BLaER1 treated with 17β-estradiol and CSF1 and Interleukin-3, amounts not matched to agents 10 nM and 100 nM (cell line): Measurements from ENCODE around the gene ATAD3A.

Experiments used
- H3K27ac ChIP-seq, 11 experiments: shearing (Covaris generic); formaldehyde crosslinking; 2 replicates each; pipeline ENCODE4 v1.8.1; 2022
- H3K27me3 ChIP-seq, 11 experiments: shearing (Covaris generic); formaldehyde crosslinking; 2 replicates each; pipeline ENCODE4 v1.8.1; 2022
- H3K36me3 ChIP-seq, 11 experiments: shearing (Covaris generic); formaldehyde crosslinking; 2 replicates each; pipeline ENCODE4 v1.8.1; 2022
- H3K4me1 ChIP-seq, 10 experiments: shearing (Covaris generic); formaldehyde crosslinking; 2 replicates each; pipeline ENCODE4 v1.8.1; 2022
- H3K4me2 ChIP-seq, 11 experiments: shearing (Covaris generic); formaldehyde crosslinking; 2 replicates each; pipeline ENCODE4 v1.8.1; 2022
- H3K4me3 ChIP-seq, 10 experiments: shearing (Covaris generic); formaldehyde crosslinking; 2 replicates each; pipeline ENCODE4 v1.8.1; 2022
- H3K9ac ChIP-seq, 11 experiments: shearing (Covaris generic); formaldehyde crosslinking; 2 replicates each; pipeline ENCODE4 v1.8.1; 2022
- H3K9me3 ChIP-seq, 11 experiments: shearing (Covaris generic); formaldehyde crosslinking; replicated peaks in 1 of 11; 2 replicates each; pipeline ENCODE4 v1.8.1; 2022
- H4K20me1 ChIP-seq, 11 experiments: shearing (Covaris generic); formaldehyde crosslinking; 2 replicates each; pipeline ENCODE4 v1.8.1; 2022
- Cebpa-rat ChIP-seq, 11 experiments: shearing (Covaris generic); IDR thresholded peaks; 2 replicates each; pipeline ENCODE4 v1.8.1; 2022

The ATAD3A gene

DNA sequence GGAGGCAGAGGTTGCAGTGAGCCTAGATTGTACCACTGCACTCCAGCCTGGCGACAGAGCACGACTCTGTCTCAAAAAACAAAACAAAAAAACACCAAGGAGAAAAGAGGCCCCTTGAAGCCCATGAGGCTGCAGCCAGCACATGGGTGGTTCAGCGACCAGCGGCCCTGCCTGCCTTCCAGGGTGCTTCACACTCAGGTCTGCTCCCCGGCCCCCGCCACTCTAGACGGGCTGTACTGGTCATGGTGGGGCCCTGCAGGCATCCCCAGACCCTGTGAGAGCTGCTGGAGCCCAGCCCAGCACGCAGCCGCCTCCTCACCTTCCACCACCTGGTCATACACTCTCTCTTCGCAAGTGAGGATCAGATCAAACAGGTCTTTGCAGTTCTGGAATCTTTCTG is 32.6 kb downstream of the ATAD3A start:
- no peak for TF ChIP-seq Cebpa-rat (IDR thresholded peaks at IDR 0.05)
- peaks cover 0 to 9% (median 6%) of the 10 kb centered on the region in 10 experiments; a peak in 10 of 20 replicates for H3K4me1 ChIP-seq

DNA sequence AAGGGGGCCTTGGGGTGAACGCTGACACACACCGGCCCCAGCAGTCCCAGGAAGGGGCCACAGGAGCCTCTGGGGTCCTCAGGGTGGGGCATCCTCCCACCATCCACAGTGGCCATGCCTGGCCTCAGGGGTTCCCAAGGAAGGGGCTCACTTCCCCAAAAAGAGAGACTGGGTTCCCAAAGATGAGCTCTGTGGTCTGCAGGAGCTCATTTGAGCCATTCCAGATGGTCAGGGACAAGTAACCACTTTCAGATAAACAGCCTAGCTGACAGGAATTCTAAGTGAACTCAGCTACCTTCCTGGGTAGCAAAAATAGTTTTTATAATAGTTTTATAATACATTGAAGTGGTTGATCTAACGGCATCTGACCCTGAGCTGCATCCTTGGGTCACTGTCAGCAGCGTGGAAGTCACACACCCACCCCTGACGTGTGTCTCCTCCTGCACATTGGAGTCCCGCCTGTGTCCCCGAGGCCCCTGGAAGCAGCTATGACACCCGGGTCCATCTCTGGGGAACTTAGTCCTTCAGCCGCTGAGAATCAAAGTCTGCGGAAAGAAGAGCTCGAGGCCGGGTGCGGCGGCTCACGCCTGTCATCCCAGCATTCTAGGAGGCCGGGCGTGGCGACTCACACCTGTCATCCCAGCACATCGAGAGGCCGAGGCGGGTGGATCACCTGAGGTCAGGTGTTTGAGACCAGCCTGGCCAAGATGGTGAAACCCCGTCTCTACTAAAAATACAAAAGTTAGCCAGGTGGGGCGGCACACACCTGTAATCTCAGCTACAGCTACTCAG is 34.2 kb downstream of the ATAD3A start:
- no peak overlapping the region; a peak in 1 of 22 replicates for H3K9ac ChIP-seq
- peaks cover 3 to 10% (median 4%) of the 10 kb centered on the region in 11 experiments; a peak in 19 of 22 replicates for H3K27me3 ChIP-seq
- H3K4me1 ChIP-seq, result peaks cover 0 to 12% (median 10%) of the 10 kb centered on the region in 10 experiments; a peak in 16 of 20 replicates
- H3K4me3 ChIP-seq, result no peak overlapping the region
- no peak for TF ChIP-seq Cebpa-rat (IDR thresholded peaks at IDR 0.05)
- no peak overlapping the region for H3K27ac ChIP-seq
- peaks cover 26 to 76% (median 56%) of the 10 kb centered on the region in 11 experiments for H3K36me3 ChIP-seq
- H3K9me3 ChIP-seq, result no peaks in the 10 kb centered on the region
- H3K4me2 ChIP-seq, result no peak overlapping the region
- peaks cover 53 to 100% (median 92%) of the 10 kb centered on the region in 11 experiments; a peak in 21 of 22 replicates for H4K20me1 ChIP-seq

More for the DNA sequence above, 32.6 kb downstream of the ATAD3A start:
- Histone ChIP-seq H3K4me3 (no peak overlapping the region), H3K36me3 (peaks cover 31 to 81% (median 61%) of the 10 kb centered on the region in 11 experiments), H3K27ac (no peak overlapping the region), H3K9me3 (no peaks in the 10 kb centered on the region), H3K27me3 (peaks cover 11 to 26% (median 14%) of the 10 kb centered on the region in 11 experiments), H3K4me2 (no peak overlapping the region), H3K9ac (no peak overlapping the region), H4K20me1 (peaks cover 47 to 92% (median 87%) of the 10 kb centered on the region in 11 experiments; a peak in 21 of 22 replicates)

DNA sequence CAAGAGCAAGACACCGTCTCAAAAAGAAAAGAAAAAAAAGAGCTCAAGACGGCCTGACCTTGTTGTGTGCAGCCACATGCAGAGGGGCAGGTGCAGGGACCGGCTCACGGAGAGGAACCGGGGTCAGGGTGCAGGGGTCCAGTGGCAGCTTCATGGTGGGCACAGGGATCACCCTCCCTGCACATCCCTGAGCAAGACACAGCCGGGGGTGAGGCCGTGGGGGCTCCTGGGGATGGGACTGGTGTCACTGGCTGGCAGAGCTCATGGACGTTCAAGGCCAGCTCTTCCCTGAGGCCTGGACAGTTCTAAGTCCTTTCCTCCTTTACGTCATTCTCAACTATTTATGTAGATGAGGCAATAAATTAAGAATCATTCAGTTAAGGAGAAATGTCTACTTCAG is 35.0 kb downstream of the ATAD3A start:
- H3K9ac ChIP-seq, result 0 out of 22 replicates have a peak overlapping the region, but pooled peaks of 2 of the 11 experiments have one; percentile 9 to 12
- TF ChIP-seq Cebpa-rat (IDR thresholded peaks at IDR 0.05), result no peak
- H3K4me1 ChIP-seq, result peaks cover 4 to 21% (median 18%) of the 10 kb centered on the region in 10 experiments; a peak in 19 of 20 replicates
- H3K36me3 ChIP-seq, result peaks cover 19 to 72% (median 47%) of the 10 kb centered on the region in 11 experiments
- no peaks in the 10 kb centered on the region for H3K9me3 ChIP-seq
- H4K20me1 ChIP-seq, result peaks cover 53 to 100% (median 92%) of the 10 kb centered on the region in 11 experiments; a peak in 21 of 22 replicates
- H3K27ac ChIP-seq, result no peak overlapping the region
- no peak overlapping the region for H3K4me3 ChIP-seq
- peaks cover 0 to 2% (median 0%) of the 10 kb centered on the region in 11 experiments; a peak in 1 of 22 replicates for H3K27me3 ChIP-seq
- no peak overlapping the region for H3K4me2 ChIP-seq

DNA sequence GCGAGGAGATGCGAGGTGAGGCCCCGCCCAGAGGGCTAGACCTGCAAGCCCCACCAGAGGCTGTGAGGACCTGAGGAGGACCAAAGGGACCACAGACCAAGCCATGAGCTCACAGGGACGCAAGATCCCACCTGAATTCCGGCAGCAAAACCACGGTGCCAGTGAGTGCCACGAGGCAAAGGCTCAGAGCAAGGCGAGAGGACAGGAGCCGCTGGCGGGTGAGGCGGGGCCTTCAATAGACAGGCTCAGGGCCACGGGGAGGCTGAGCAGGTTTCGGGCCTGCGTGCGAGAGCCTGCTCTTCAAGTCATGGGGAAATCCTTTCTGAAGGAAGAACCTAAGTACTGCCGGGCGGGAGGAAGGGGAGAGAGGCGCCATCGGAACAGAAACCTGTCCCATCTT is 35.5 kb downstream of the ATAD3A start:
- Histone ChIP-seq H3K36me3 (peaks cover 14 to 72% (median 45%) of the 10 kb centered on the region in 11 experiments), H3K4me3 (no peak overlapping the region), H3K9ac (0 out of 22 replicates have a peak overlapping the region, but pooled peaks of 4 of the 11 experiments have one; percentile 9 to 34 (median 16)), H3K27me3 (no peaks in the 10 kb centered on the region), H3K4me2 (no peak overlapping the region), H3K27ac (no peak overlapping the region), H3K4me1 (peaks cover 9 to 26% (median 21%) of the 10 kb centered on the region in 10 experiments; a peak in 19 of 20 replicates), H4K20me1 (peaks cover 52 to 100% (median 92%) of the 10 kb centered on the region in 11 experiments; a peak in 21 of 22 replicates), H3K9me3 (no peaks in the 10 kb centered on the region)
- no peak for TF ChIP-seq Cebpa-rat (IDR thresholded peaks at IDR 0.05)

DNA sequence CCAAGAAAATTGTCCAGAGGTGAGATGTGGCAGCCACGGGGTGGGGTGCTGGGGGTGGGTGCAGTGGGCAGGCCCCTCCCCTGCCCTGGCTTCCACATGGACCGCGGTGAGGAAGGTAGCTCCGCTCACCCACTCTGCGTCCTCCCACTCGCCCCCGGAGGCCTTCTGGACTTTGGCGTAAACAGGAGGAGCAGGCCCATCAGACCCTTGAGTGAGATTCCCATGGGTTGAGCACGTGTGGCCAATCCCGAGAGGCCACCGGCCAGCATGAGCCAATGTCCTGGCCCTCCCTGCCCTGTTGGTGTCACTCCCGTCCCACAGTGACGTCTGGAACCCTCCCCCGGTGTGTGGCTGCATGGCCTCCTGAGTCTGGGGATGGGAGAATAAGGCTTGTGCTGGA is 36.6 kb downstream of the ATAD3A start:
- H3K4me2 ChIP-seq, result no peak overlapping the region
- TF ChIP-seq Cebpa-rat (IDR thresholded peaks at IDR 0.05), result no peak
- peaks cover 49 to 100% (median 91%) of the 10 kb centered on the region in 11 experiments; a peak in 21 of 22 replicates for H4K20me1 ChIP-seq
- H3K27ac ChIP-seq, result no peak overlapping the region
- H3K4me3 ChIP-seq, result no peak overlapping the region
- H3K27me3 ChIP-seq, result no peaks in the 10 kb centered on the region
- peaks cover 9 to 30% (median 21%) of the 10 kb centered on the region in 10 experiments; a peak in 19 of 20 replicates for H3K4me1 ChIP-seq
- peaks cover 3 to 61% (median 35%) of the 10 kb centered on the region in 11 experiments for H3K36me3 ChIP-seq
- 0 out of 22 replicates have a peak overlapping the region, but pooled peaks of 1 of the 11 experiments have one; percentile 2 for H3K9ac ChIP-seq
- H3K9me3 ChIP-seq, result no peaks in the 10 kb centered on the region

DNA sequence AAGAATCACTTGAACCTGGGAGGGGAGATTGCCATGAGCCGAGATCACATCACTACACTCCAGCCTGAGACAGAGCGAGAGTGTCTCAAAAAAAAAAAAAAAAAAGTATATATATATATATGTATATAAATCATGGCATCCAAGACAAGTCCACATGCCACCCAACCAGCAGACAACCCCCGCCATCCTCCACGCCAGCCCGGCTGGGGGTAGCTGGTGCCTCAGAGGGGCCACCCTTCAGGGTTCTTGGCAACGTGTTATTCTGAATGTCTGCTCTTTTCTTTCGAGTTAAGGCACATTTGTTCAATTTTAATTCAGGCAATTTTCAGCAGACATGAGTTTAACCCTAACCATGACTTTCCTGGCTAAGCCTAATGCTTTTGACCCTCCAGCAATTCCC is 38.1 kb downstream of the ATAD3A start:
- H3K4me2 ChIP-seq, result peak overlapping the region in 1 of 11 experiments; percentile 45; a peak in 2 of 22 replicates
- TF ChIP-seq Cebpa-rat (IDR thresholded peaks at IDR 0.05), result no peak
- H3K27me3 ChIP-seq, result no peaks in the 10 kb centered on the region
- H3K4me3 ChIP-seq, result no peak overlapping the region
- peak overlapping the region in 8 of 11 experiments; percentile 16 to 51 (median 38); a peak in 8 of 22 replicates for H3K9ac ChIP-seq
- H3K27ac ChIP-seq, result peak overlapping the region in 3 of 11 experiments; percentile 27 to 42 (median 29); a peak in 1 of 22 replicates
- H3K9me3 ChIP-seq, result no peaks in the 10 kb centered on the region
- H3K4me1 ChIP-seq, result peaks cover 19 to 40% (median 30%) of the 10 kb centered on the region in 10 experiments
- peaks cover 59 to 100% (median 93%) of the 10 kb centered on the region in 11 experiments; a peak in 21 of 22 replicates for H4K20me1 ChIP-seq
- H3K36me3 ChIP-seq, result peaks cover 2 to 51% (median 24%) of the 10 kb centered on the region in 11 experiments; a peak in 17 of 22 replicates

DNA sequence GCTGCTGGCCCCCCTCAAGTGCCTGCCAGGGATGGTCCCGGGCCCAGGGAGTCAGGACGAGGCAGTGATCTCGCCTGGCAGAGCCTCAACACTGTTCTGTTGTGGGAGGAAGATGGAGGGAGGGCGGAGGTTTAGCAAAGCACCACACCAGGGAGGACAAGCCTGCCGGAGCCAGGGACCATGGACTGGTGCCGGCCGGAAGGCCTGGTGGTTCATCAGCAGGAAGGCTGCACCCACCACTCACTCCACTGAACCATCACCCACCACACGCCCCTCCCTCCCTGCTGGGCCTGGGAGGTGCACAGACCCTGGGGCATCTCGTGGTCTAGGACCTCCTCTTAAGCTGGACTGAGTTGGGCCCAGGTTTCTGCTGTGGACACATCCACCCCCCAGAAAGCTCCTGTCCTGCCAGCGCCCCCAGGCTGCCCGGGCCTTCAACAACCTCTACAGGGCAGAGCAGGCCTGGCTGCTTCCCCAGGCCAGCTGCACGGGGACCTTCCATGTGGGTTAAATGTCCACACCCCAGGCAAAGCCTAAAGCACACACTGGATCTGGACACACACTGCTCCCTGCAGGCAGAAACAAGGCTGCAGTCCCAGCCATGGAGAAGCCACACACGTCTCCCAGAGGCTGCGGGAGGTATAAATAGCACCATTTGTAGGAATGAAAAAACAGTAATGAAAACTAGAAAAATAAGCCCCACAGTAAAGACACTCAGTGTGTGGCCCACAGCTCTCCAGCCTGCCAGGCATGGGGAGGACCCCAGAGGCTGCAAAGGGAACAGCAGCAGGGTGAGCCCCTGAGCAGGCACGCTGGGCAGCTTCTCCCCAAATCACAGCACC is 38.9 kb downstream of the ATAD3A start:
- H3K4me1 ChIP-seq, result peaks cover 25 to 47% (median 35%) of the 10 kb centered on the region in 10 experiments
- H3K4me3 ChIP-seq, result no peak overlapping the region
- H3K9me3 ChIP-seq, result no peaks in the 10 kb centered on the region
- H4K20me1 ChIP-seq, result peaks cover 66 to 100% (median 93%) of the 10 kb centered on the region in 11 experiments; a peak in 21 of 22 replicates
- no peak for TF ChIP-seq Cebpa-rat (IDR thresholded peaks at IDR 0.05)
- peaks cover 5 to 51% (median 27%) of the 10 kb centered on the region in 11 experiments; a peak in 18 of 22 replicates for H3K36me3 ChIP-seq
- H3K4me2 ChIP-seq, result peak overlapping the region in 7 of 11 experiments; percentile 2 to 51 (median 37); a peak in 13 of 22 replicates
- no peaks in the 10 kb centered on the region for H3K27me3 ChIP-seq
- peak overlapping the region in 9 of 11 experiments; percentile 16 to 51 (median 42); a peak in 13 of 22 replicates for H3K9ac ChIP-seq
- H3K27ac ChIP-seq, result peak overlapping the region in 4 of 11 experiments; percentile 15 to 42 (median 28); a peak in 5 of 22 replicates
